Breast epithelium (tissue), 4 donors: ENCODE results near the gene ADCY5. TPM values are rescaled to one million over a fixed set of nuclear protein-coding genes. Genes with fewer than 3 reads are reported as not detected.

Experiments used
- DNase-seq, 2 donors: peaks; one replicate each; pipeline ENCODE4 v3.0.0-alpha.2; 2019; ENCODE audit warnings: low spot score in 2 of 2
- H3K27ac ChIP-seq, 2 donors: fragments of 200-600 bp; sonication (generic) in 1 of 2; one replicate each; pipeline ENCODE4 v1.5.1; 2016 to 2019; ENCODE audit warnings: mild to moderate bottlenecking in 1 of 2
- H3K27me3 ChIP-seq, 2 donors: fragments of 200-600 bp; sonication (generic) in 1 of 2; one replicate each; pipeline versions ENCODE4 v1.5.1 to v1.6.0; 2017 to 2019; ENCODE audit warnings: control low read depth in 1 of 2, mild to moderate bottlenecking in 1 of 2
- H3K36me3 ChIP-seq: fragments of 200-600 bp; one replicate; pipeline ENCODE4 v1.5.1; 2019
- H3K4me1 ChIP-seq, 2 donors: fragments of 200-600 bp; sonication (generic); one replicate each; pipeline ENCODE4 v1.5.1; 2016 to 2019; ENCODE audit warnings: control low read depth in 1 of 2
- H3K4me3 ChIP-seq, 3 donors: fragments of 200-600 bp; sonication (generic); 1 replicate in 2 of 3; 2 replicates in 1 of 3; pipeline ENCODE4 v1.5.1; 2016 to 2019; ENCODE audit warnings: mild to moderate bottlenecking in 3 of 3, moderate library complexity in 2 of 3
- H3K9me3 ChIP-seq, 2 donors: fragments of 200-600 bp; sonication (generic) in 1 of 2; one replicate each; pipeline ENCODE4 v1.5.1; 2016 to 2019; ENCODE audit warnings: control low read depth in 1 of 2
- POLR2A ChIP-seq: fragments of 450-650 bp; IDR thresholded peaks from one replicate; pipeline ENCODE4 v1.6.1; 2016; ENCODE audit warnings: antibody characterized with exemption, mild to moderate bottlenecking, moderate library complexity
- POLR2AphosphoS5 ChIP-seq, 3 donors: sonication (generic); formaldehyde crosslinking; IDR thresholded peaks; one replicate each; pipeline ENCODE4 v1.6.1; 2017; ENCODE audit warnings: antibody characterized with exemption in 3 of 3
- intact Hi-C: fragments of 100-400 bp; cut with DNase I; formaldehyde crosslinking; loops from one replicate; pipeline ENCODE4 v1.15.1; 2023; ENCODE audit warnings: low total_unique reads
- total RNA-seq, 3 donors: library from RNA; depleted of rRNA; stranded (reverse); fragments of >200 nt; gene quantifications; one replicate each; pipeline ENCODE4 v1.1.0, GENCODE V29; 2016
- TF ChIP-seq, protein P1 (sequence below), 3 donors: fragments of 450-650 bp; IDR thresholded peaks; one replicate each; pipeline ENCODE4 v1.5.1; 2016 to 2017; ENCODE audit warnings: antibody characterized with exemption in 3 of 3, mild to moderate bottlenecking in 3 of 3, moderate library complexity in 3 of 3

ADCY5 gene
- total RNA-seq, 3 donors from 2014 or later = 10.1 to 32.5 (median 11.5) TPM

DNA sequence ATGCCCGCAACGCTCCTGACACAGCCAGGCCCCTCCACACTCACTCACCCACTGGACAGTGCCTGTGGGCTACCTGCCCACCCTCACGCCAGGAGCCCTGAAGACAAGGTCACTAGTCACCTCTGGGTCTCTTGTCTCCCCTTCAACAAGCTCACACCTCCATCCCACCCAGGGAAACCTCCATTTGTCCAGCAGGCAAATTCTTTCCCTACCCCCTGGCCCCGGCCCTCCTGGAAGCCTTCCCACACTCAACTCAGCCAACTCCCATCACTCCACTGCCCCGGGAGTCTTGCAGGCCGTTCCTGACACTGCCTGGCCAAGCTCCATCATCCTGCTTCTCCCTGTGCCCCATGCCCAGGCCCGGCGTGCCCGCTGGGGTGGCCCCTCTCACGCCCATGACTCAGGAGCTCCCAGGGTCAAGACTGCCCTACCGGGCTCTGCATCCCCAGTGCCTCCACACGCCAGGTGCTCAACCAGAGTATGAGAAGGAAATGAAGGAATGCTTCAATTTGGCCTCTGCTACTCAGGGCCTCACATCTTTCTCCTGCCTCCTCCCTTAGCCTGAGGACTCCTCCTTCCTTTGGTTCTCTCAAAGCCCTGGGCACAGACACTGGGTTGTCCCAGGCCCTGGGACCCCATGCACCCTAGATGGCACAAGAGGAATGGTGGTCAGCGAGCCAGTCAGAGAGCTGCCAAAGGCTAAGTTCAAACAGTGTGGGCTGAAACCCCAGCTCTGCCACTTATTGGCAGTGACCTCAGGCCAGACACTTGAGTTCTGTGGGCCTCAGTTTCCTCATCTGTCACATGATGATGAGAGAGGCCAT is 158.6 kb downstream of the ADCY5 start:
- no peaks in the 10 kb centered on the region for H3K36me3 ChIP-seq
- TF ChIP-seq, protein P1, sequence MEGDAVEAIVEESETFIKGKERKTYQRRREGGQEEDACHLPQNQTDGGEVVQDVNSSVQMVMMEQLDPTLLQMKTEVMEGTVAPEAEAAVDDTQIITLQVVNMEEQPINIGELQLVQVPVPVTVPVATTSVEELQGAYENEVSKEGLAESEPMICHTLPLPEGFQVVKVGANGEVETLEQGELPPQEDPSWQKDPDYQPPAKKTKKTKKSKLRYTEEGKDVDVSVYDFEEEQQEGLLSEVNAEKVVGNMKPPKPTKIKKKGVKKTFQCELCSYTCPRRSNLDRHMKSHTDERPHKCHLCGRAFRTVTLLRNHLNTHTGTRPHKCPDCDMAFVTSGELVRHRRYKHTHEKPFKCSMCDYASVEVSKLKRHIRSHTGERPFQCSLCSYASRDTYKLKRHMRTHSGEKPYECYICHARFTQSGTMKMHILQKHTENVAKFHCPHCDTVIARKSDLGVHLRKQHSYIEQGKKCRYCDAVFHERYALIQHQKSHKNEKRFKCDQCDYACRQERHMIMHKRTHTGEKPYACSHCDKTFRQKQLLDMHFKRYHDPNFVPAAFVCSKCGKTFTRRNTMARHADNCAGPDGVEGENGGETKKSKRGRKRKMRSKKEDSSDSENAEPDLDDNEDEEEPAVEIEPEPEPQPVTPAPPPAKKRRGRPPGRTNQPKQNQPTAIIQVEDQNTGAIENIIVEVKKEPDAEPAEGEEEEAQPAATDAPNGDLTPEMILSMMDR (IDR thresholded peaks at IDR 0.05) = no peak
- no peak for TF ChIP-seq POLR2A
- no peak for TF ChIP-seq POLR2AphosphoS5 (IDR thresholded peaks at IDR 0.05)
- no peaks in the 10 kb centered on the region for H3K27me3 ChIP-seq
- intact Hi-C loops = no loop called here
- no peaks in the 10 kb centered on the region for H3K9me3 ChIP-seq
- no peak for DNase-seq
- H3K4me1 ChIP-seq = no peaks in the 10 kb centered on the region
- H3K4me3 ChIP-seq = no peak overlapping the region
- no peak overlapping the region for H3K27ac ChIP-seq

DNA sequence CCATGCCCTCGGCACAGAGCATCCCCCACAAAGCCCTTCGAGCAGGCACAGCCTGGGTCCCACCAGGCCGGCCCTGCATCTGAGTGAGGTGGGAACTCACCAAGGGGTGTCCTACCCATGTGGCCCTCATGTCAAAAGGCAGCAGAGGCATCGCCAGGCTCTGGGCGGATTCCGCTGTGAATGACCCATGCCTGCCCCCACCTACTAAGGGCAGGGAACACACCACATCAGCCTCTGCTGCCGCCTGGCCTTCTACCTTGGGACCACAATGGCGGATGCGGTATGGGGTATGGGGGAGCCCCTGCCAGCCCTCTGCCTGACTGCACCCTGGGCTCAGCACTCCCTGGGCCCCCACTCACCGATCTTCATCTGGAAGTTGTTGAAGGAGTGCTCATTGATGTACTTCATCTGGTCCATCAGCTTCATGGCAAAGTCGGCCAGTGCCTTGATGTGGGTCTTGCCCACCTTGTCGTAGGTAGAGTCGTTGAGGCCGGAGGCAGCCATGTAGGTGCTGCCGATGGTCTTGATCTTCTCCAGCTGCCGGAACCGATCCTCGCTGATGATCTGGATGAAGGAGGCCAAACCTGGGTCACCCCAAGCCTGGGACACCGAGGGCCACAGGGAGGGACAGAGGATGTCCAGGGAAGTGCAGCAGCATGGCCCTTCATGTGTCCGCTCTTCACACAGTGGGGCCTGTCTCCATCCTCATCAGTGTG is 159.3 kb downstream of the ADCY5 start:
- Histone ChIP-seq H3K4me3 (no peak overlapping the region), H3K27ac (no peak overlapping the region), H3K27me3 (no peaks in the 10 kb centered on the region), H3K4me1 (no peaks in the 10 kb centered on the region), H3K36me3 (no peaks in the 10 kb centered on the region), H3K9me3 (no peaks in the 10 kb centered on the region)
- no peak for DNase-seq
- TF ChIP-seq POLR2AphosphoS5 (IDR thresholded peaks at IDR 0.05) (no peak), POLR2A (no peak)
- TF ChIP-seq, protein P1 (IDR thresholded peaks at IDR 0.05) = no peak
- intact Hi-C loops = no loop called here

DNA sequence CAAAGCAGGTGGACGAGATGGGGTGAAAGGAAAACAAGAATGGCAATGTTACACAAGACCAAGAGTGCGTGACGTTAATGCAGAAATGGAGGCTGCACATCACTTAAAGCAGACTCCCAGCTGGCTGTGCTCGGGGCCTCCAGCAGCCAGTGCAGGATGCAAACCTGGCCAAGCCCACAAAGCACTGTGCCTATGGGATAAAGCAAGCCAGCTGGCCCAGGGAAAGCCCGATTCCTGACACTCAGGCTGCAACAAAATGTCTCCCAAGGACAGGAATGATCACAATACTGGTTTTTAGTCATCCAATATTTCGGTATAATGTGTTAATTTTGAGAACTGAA is 161.0 kb downstream of the ADCY5 start:
- H3K9me3 ChIP-seq = no peaks in the 10 kb centered on the region
- H3K27ac ChIP-seq = no peak overlapping the region
- intact Hi-C loops = no loop called here
- DNase-seq = no peak
- no peak for TF ChIP-seq POLR2A
- TF ChIP-seq, protein P1 (IDR thresholded peaks at IDR 0.05) = no peak
- TF ChIP-seq POLR2AphosphoS5 (IDR thresholded peaks at IDR 0.05) = no peak
- no peak overlapping the region for H3K4me3 ChIP-seq
- H3K4me1 ChIP-seq = no peaks in the 10 kb centered on the region
- H3K36me3 ChIP-seq = no peaks in the 10 kb centered on the region
- no peaks in the 10 kb centered on the region for H3K27me3 ChIP-seq

DNA sequence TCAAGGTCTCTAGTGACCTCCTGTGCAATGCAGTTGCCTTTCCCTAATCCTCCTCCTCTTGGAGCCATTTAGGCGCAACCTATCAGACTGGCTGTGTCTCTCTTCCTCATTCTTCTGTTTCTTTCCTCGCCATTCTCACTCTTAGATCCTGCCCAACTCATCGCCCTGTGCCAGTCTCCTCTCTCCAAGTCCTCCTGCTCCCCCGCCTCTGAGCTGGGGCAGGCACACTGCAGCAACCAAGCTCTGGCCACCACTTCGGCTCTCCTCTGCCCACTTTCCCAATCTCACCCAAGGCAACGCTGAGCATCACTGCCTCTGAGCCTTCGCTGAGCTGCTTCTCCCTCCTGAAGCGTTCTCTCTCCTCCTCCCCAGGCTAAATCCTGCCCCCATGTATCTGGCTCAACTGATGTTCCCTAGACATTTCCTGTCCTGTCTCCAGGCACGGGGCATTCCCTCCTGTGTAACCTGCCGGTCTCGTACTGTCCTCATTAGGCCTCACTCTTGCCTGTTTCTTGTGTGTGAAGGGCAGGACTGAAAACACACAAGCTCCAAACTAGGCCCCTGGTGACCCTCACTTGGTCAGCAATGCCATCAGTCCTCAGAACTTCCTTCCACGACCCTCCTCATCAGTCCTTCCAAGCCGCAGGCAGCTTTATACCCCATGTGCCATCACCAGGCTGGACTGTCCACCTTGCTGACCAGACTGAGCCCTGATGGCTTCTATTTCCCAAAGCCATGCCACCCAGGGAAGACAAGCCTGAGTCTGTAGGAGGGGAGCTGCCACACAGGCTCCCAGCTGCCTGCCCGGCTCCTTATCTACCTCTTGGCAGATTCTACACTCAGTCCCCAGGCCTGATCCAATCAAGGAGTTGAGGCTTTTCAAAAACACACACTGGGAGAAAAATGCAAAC is 161.6 kb downstream of the ADCY5 start:
- H3K27me3 ChIP-seq = no peaks in the 10 kb centered on the region
- no peak overlapping the region for H3K4me3 ChIP-seq
- no peaks in the 10 kb centered on the region for H3K4me1 ChIP-seq
- intact Hi-C loops = no loop called here
- no peaks in the 10 kb centered on the region for H3K36me3 ChIP-seq
- TF ChIP-seq POLR2AphosphoS5 (IDR thresholded peaks at IDR 0.05) = no peak
- TF ChIP-seq POLR2A = no peak
- TF ChIP-seq, protein P1 (IDR thresholded peaks at IDR 0.05) = no peak
- DNase-seq = no peak
- no peak overlapping the region for H3K27ac ChIP-seq
- H3K9me3 ChIP-seq = no peaks in the 10 kb centered on the region
